Neural progenitor cell (in vitro differentiated cells): ENCODE results near the gene RAB40AL. TPM values are rescaled to one million over a fixed set of nuclear protein-coding genes. Genes with fewer than 3 reads are reported as not detected.
"Not testable (repeated sequence)": the region's sequence is repeated elsewhere in the genome, so short reads cannot be mapped to it uniquely, and the experiment has no call there.

Source experiments
- DNase-seq: peaks from one replicate; pipeline ENCODE4 v3.0.0-alpha.2; 2016; ENCODE audit warnings: low spot score
- H2AFZ ChIP-seq: fragments of 200-600 bp; sonication (generic); replicated peaks from 2 replicates; pipeline ENCODE4 v1.6.1; 2016; ENCODE audit warnings: antibody characterized with exemption
- H3F3A ChIP-seq: fragments of 200-600 bp; sonication (generic); 2 replicates; pipeline ENCODE4 v1.6.1; 2016; ENCODE audit warnings: antibody characterized with exemption, low read depth
- H3K27ac ChIP-seq: fragments of 200-600 bp; sonication (generic); 2 replicates; pipeline ENCODE4 v1.5.1; 2016; ENCODE audit warnings: mild to moderate bottlenecking
- H3K27me3 ChIP-seq: fragments of 200-600 bp; sonication (generic); 2 replicates; pipeline ENCODE4 v1.6.1; 2016; ENCODE audit warnings: mild to moderate bottlenecking, moderate library complexity
- H3K36me3 ChIP-seq: fragments of 200-600 bp; sonication (generic); 2 replicates; pipeline ENCODE4 v1.5.1; 2016
- H3K4me1 ChIP-seq: fragments of 200-600 bp; sonication (generic); 2 replicates; pipeline ENCODE4 v1.6.1; 2016; ENCODE audit warnings: mixed run types
- H3K4me2 ChIP-seq: fragments of 200-600 bp; sonication (generic); 2 replicates; pipeline ENCODE4 v1.6.1; 2016
- H3K4me3 ChIP-seq: fragments of 200-600 bp; sonication (generic); 2 replicates; pipeline ENCODE4 v1.5.1; 2016
- H3K79me2 ChIP-seq: fragments of 200-600 bp; sonication (generic); 2 replicates; pipeline ENCODE4 v1.6.1; 2016; ENCODE audit warnings: low read depth
- H3K9ac ChIP-seq: fragments of 200-600 bp; sonication (generic); 2 replicates; pipeline ENCODE4 v1.6.1; 2016
- H3K9me3 ChIP-seq: fragments of 200-600 bp; sonication (generic); 2 replicates; pipeline ENCODE4 v1.5.1; 2016; ENCODE audit warnings: low read depth
- H4K20me1 ChIP-seq: fragments of 200-600 bp; sonication (generic); 2 replicates; pipeline ENCODE4 v1.6.1; 2016; ENCODE audit warnings: low read depth
- H3K27ac Mint-ChIP-seq: 3 replicates; pipeline ENCODE4 v1.8.0; 2021; ENCODE audit warnings: mixed read lengths
- H3K27me3 Mint-ChIP-seq: 2 replicates; pipeline ENCODE4 v1.8.0; 2022; ENCODE audit warnings: low read depth, mild to moderate bottlenecking, inconsistent platforms, moderate library complexity, mixed read lengths; ENCODE audit not compliant: insufficient read depth
- H3K36me3 Mint-ChIP-seq: 3 replicates; pipeline ENCODE4 v1.8.0; 2021; ENCODE audit warnings: mixed read lengths
- H3K4me1 Mint-ChIP-seq: 3 replicates; pipeline ENCODE4 v1.8.0; 2021; ENCODE audit warnings: mixed read lengths
- H3K4me3 Mint-ChIP-seq: 3 replicates; pipeline ENCODE4 v1.8.0; 2021; ENCODE audit warnings: mild to moderate bottlenecking, moderate library complexity, mixed read lengths
- H3K9me3 Mint-ChIP-seq: 3 replicates; pipeline ENCODE4 v1.8.0; 2020; ENCODE audit warnings: mixed read lengths
- CTCF ChIP-seq: fragments of 200-600 bp; sonication (generic); IDR thresholded peaks from 2 replicates; pipeline ENCODE4 v1.5.1; 2017; ENCODE audit warnings: antibody characterized with exemption, mild to moderate bottlenecking
- EZH2 ChIP-seq: fragments of 200-600 bp; sonication (generic); IDR thresholded peaks from 2 replicates; pipeline ENCODE4 v1.6.1; 2017; ENCODE audit warnings: antibody characterized with exemption, mild to moderate bottlenecking, moderate library complexity
- EZH2phosphoT487 ChIP-seq: fragments of 200-600 bp; sonication (generic); IDR thresholded peaks from 2 replicates; pipeline ENCODE4 v1.6.1; 2017; ENCODE audit warnings: antibody characterized with exemption
- total RNA-seq: library from RNA; depleted of rRNA; stranded (reverse); fragments of >200 nt; gene quantifications from 2 replicates; pipeline ENCODE4 v1.2.3, GENCODE V29; 2015; ENCODE audit warnings: low replicate concordance

Gene RAB40AL
- total RNA-seq, 1 donor from 2014 or later, result not detected

- H3K4me2 ChIP-seq, result no peak overlapping the region
- no peaks in the 10 kb centered on the region for H3K4me1 ChIP-seq
- no peak overlapping the region for H3K4me3 ChIP-seq
- no peak overlapping the region for H3K27ac Mint-ChIP-seq
- H3K27ac ChIP-seq, result no peak overlapping the region
- peaks cover 28% of the 10 kb centered on the region for H3K9me3 Mint-ChIP-seq
- no peak for DNase-seq
- no peak overlapping the region for H2AFZ ChIP-seq
- no peaks in the 10 kb centered on the region for H4K20me1 ChIP-seq
- H3K4me3 Mint-ChIP-seq, result no peak overlapping the region
- no peaks in the 10 kb centered on the region for H3F3A ChIP-seq
- no peaks in the 10 kb centered on the region for H3K4me1 Mint-ChIP-seq
- peaks cover 9% of the 10 kb centered on the region for H3K9me3 ChIP-seq
- no peaks in the 10 kb centered on the region for H3K27me3 Mint-ChIP-seq
- H3K9ac ChIP-seq, result no peak overlapping the region
- no peaks in the 10 kb centered on the region for H3K27me3 ChIP-seq
- no peaks in the 10 kb centered on the region for H3K79me2 ChIP-seq
- H3K36me3 Mint-ChIP-seq, result no peaks in the 10 kb centered on the region
- TF ChIP-seq EZH2, result no peak
- TF ChIP-seq CTCF, result no peak
- no peak for TF ChIP-seq EZH2phosphoT487
- H3K36me3 ChIP-seq, result no peaks in the 10 kb centered on the region
Observed at GRCh38 chrX:102966701-102967100, 29.6 kb downstream of the RAB40AL start.

- H2AFZ ChIP-seq, result no peak overlapping the region
- H3F3A ChIP-seq, result no peaks in the 10 kb centered on the region
- H3K27me3 ChIP-seq, result no peaks in the 10 kb centered on the region
- DNase-seq, result no peak
- Mint-ChIP-seq H3K4me1 (no peaks in the 10 kb centered on the region), H3K9me3 (peaks cover 39% of the 10 kb centered on the region), H3K27ac (no peak overlapping the region), H3K36me3 (no peaks in the 10 kb centered on the region), H3K27me3 (no peaks in the 10 kb centered on the region), H3K4me3 (no peak overlapping the region)
- no peak overlapping the region for H3K4me2 ChIP-seq
- H3K27ac ChIP-seq, result no peak overlapping the region
- no peaks in the 10 kb centered on the region for H4K20me1 ChIP-seq
- no peaks in the 10 kb centered on the region for H3K36me3 ChIP-seq
- no peak overlapping the region for H3K9ac ChIP-seq
- peaks cover 14% of the 10 kb centered on the region for H3K9me3 ChIP-seq
- H3K79me2 ChIP-seq, result no peaks in the 10 kb centered on the region
- H3K4me1 ChIP-seq, result no peaks in the 10 kb centered on the region
- no peak overlapping the region for H3K4me3 ChIP-seq
- TF ChIP-seq EZH2 (no peak), CTCF (no peak), EZH2phosphoT487 (no peak)
Observed at GRCh38 chrX:102968216-102968615, 31.1 kb downstream of the RAB40AL start.

- not testable (repeated sequence) for H4K20me1 ChIP-seq, H3K79me2 ChIP-seq, H3K27me3 Mint-ChIP-seq, H3K4me3 Mint-ChIP-seq, H3K4me1 ChIP-seq, H3K4me2 ChIP-seq, H3K36me3 Mint-ChIP-seq, H3K27ac Mint-ChIP-seq, H3F3A ChIP-seq, H3K36me3 ChIP-seq, H3K4me3 ChIP-seq, H3K9ac ChIP-seq, H3K4me1 Mint-ChIP-seq, H3K27ac ChIP-seq, DNase-seq, H3K27me3 ChIP-seq, H2AFZ ChIP-seq
- peaks cover 45% of the 10 kb centered on the region for H3K9me3 Mint-ChIP-seq
- peaks cover 14% of the 10 kb centered on the region for H3K9me3 ChIP-seq
Observed at GRCh38 chrX:102971536-102971935, 34.5 kb downstream of the RAB40AL start.

- H3K9me3 Mint-ChIP-seq, result peaks cover 31% of the 10 kb centered on the region
- H3K4me1 Mint-ChIP-seq, result no peaks in the 10 kb centered on the region
- no peaks in the 10 kb centered on the region for H3K36me3 Mint-ChIP-seq
- no peak overlapping the region for H3K27ac Mint-ChIP-seq
- DNase-seq, result no peak
- no peak overlapping the region for H3K4me3 ChIP-seq
- H3K4me2 ChIP-seq, result no peak overlapping the region
- no peaks in the 10 kb centered on the region for H4K20me1 ChIP-seq
- H2AFZ ChIP-seq, result no peak overlapping the region
- no peaks in the 10 kb centered on the region for H3K27me3 ChIP-seq
- H3K4me3 Mint-ChIP-seq, result no peak overlapping the region
- no peak overlapping the region for H3K27ac ChIP-seq
- H3K36me3 ChIP-seq, result no peaks in the 10 kb centered on the region
- no peak overlapping the region for H3K9ac ChIP-seq
- H3F3A ChIP-seq, result no peaks in the 10 kb centered on the region
- peaks cover 7% of the 10 kb centered on the region for H3K9me3 ChIP-seq
- no peaks in the 10 kb centered on the region for H3K79me2 ChIP-seq
- H3K27me3 Mint-ChIP-seq, result peaks cover 4% of the 10 kb centered on the region
- TF ChIP-seq EZH2 (no peak), EZH2phosphoT487 (no peak), CTCF (no peak)
- no peaks in the 10 kb centered on the region for H3K4me1 ChIP-seq
Observed at GRCh38 chrX:102975016-102975415, 37.9 kb downstream of the RAB40AL start.
